Neural cell (in vitro differentiated cells): ENCODE data around the gene JMJD8. TPM values are rescaled to one million over a fixed set of nuclear protein-coding genes. Genes with fewer than 3 reads are reported as not detected.

Experiments used
- H2AFZ ChIP-seq: fragments of 200-600, 300-800 bp; sonication (generic), shearing (Covaris generic); 2 replicates; pipeline ENCODE4 v1.6.0; 2014; ENCODE audit warnings: low read depth, mild to moderate bottlenecking, antibody characterized with exemption, low read length, moderate library complexity
- H3F3A ChIP-seq: fragments of 200-600 bp; shearing (Covaris generic); 2 replicates; pipeline ENCODE4 v1.6.1; 2016; ENCODE audit warnings: mild to moderate bottlenecking, moderate library complexity, mixed read lengths, antibody characterized with exemption, low read length; ENCODE audit not compliant: insufficient read depth, poor library complexity, severe bottlenecking
- H3K27ac ChIP-seq: fragments of 200-600, 300-800 bp; sonication (generic), shearing (Covaris generic); 2 replicates; pipeline ENCODE4 v1.5.1; 2014; ENCODE audit warnings: mild to moderate bottlenecking, low read length, moderate library complexity
- H3K27me3 ChIP-seq: fragments of 300-800, 200-600 bp; sonication (generic), shearing (Covaris generic); 2 replicates; pipeline ENCODE4 v1.6.0; 2014; ENCODE audit warnings: mild to moderate bottlenecking, low read depth, low read length, moderate library complexity; ENCODE audit not compliant: insufficient read depth
- H3K36me3 ChIP-seq: fragments of 300-800, 200-600 bp; sonication (generic), shearing (Covaris generic); 2 replicates; pipeline ENCODE4 v1.5.1; 2014; ENCODE audit warnings: mild to moderate bottlenecking, antibody characterized with exemption, low read length, moderate library complexity; ENCODE audit not compliant: insufficient read depth
- H3K4me2 ChIP-seq: fragments of 300-800, 200-600 bp; sonication (generic), shearing (Covaris generic); 2 replicates; pipeline ENCODE4 v1.6.0; 2014; ENCODE audit warnings: mild to moderate bottlenecking, low read length
- H3K4me3 ChIP-seq: fragments of 300-800, 200-600 bp; sonication (generic), shearing (Covaris generic); 2 replicates; pipeline ENCODE4 v1.5.1; 2014; ENCODE audit warnings: mild to moderate bottlenecking, low read length, moderate library complexity
- H3K79me2 ChIP-seq: fragments of 200-600 bp; shearing (Covaris generic); replicated peaks from 2 replicates; pipeline ENCODE4 v1.6.0; 2014; ENCODE audit warnings: mild to moderate bottlenecking, low read length, moderate library complexity; ENCODE audit not compliant: insufficient read depth
- H3K9ac ChIP-seq: fragments of 300-800, 200-600 bp; sonication (generic), shearing (Covaris generic); 2 replicates; pipeline ENCODE4 v1.6.1; 2016; ENCODE audit warnings: mild to moderate bottlenecking, low read length, mixed read lengths
- H3K9me2 ChIP-seq: fragments of 200-600 bp; shearing (Covaris generic); 2 replicates; pipeline ENCODE4 v1.6.1; 2016; ENCODE audit warnings: mild to moderate bottlenecking, low read length, mixed read lengths; ENCODE audit not compliant: insufficient read depth
- H3K9me3 ChIP-seq: fragments of 200-600, 300-800 bp; sonication (generic), shearing (Covaris generic); 2 replicates; pipeline ENCODE4 v1.6.1; 2016; ENCODE audit warnings: mild to moderate bottlenecking, mixed run types, low read length, moderate library complexity, mixed read lengths
- H4K20me1 ChIP-seq: fragments of 200-600 bp; shearing (Covaris generic); 2 replicates; pipeline ENCODE4 v1.6.1; 2016; ENCODE audit warnings: mild to moderate bottlenecking, mixed run types; ENCODE audit not compliant: insufficient read depth
- EP300 ChIP-seq: fragments of 450-650 bp; conservative IDR thresholded peaks from 2 replicates; pipeline ENCODE4 v1.6.1; 2014; ENCODE audit warnings: antibody characterized with exemption, mild to moderate bottlenecking, moderate library complexity; ENCODE audit not compliant: poor library complexity, severe bottlenecking
- EZH2 ChIP-seq: fragments of 200-600, 300-800 bp; shearing (Covaris generic), sonication (generic); IDR thresholded peaks from 2 replicates; pipeline ENCODE4 v1.6.1; 2014; ENCODE audit warnings: antibody characterized with exemption, low read length, borderline replicate concordance, mild to moderate bottlenecking; ENCODE audit not compliant: insufficient read depth, poor library complexity, severe bottlenecking
- MXI1 ChIP-seq: fragments of 450-650 bp; conservative IDR thresholded peaks from 2 replicates; pipeline ENCODE4 v1.6.1; 2014; ENCODE audit warnings: antibody characterized with exemption, mild to moderate bottlenecking; ENCODE audit not compliant: poor library complexity, severe bottlenecking
- POLR2AphosphoS5 ChIP-seq: IDR thresholded peaks from 2 replicates; pipeline ENCODE4 v1.6.1; 2012
- RAD21 ChIP-seq: fragments of 450-650 bp; conservative IDR thresholded peaks from 2 replicates; pipeline ENCODE4 v1.6.1; 2014; ENCODE audit warnings: antibody characterized with exemption, mild to moderate bottlenecking, moderate library complexity
- REST ChIP-seq: IDR thresholded peaks from 2 replicates; pipeline ENCODE4 v1.6.1; 2012; ENCODE audit warnings: borderline replicate concordance
- SMC3 ChIP-seq: fragments of 450-650 bp; conservative IDR thresholded peaks from 2 replicates; pipeline ENCODE4 v1.6.1; 2014; ENCODE audit warnings: antibody characterized with exemption, mild to moderate bottlenecking, moderate library complexity; ENCODE audit not compliant: poor library complexity
- TAF1 ChIP-seq: IDR thresholded peaks from 2 replicates; pipeline ENCODE4 v1.6.1; 2012; ENCODE audit warnings: low read depth
- polyA plus RNA-seq: library from polyadenylated mRNA; depleted of rRNA; stranded (reverse); fragments of >200 nt; gene quantifications from 2 replicates; pipeline ENCODE4 v1.2.3, GENCODE V29; 2014
- TF ChIP-seq, protein P1 (sequence below): fragments of 450-650 bp; IDR thresholded peaks from 2 replicates; pipeline ENCODE4 v1.5.1; 2014; ENCODE audit warnings: antibody characterized with exemption, mild to moderate bottlenecking, moderate library complexity; ENCODE audit not compliant: poor library complexity, severe bottlenecking

The JMJD8 gene
- polyA plus RNA-seq, 1 donor from 2014 or later, result 44.7 TPM

DNA sequence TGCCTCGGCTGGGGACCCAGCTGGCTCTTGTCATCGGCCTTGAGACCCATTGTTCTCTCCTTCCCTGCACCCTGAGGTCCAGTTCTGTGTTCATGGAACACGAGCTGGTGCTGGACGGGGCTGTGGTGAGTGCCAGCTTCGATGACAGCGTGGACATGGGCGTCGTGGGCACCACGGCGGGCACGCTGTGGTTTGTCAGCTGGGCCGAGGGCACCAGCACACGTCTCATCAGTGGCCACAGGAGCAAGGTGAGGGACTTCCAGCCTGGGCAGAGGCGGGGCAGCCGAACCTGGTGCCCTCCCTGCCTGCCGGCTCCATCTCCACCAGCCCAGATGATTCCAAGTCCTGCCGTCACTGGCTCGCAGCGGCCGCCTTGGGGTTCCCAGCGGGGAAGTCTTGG lies 21.5 kb downstream of the JMJD8 start:
- Histone ChIP-seq H3K4me3 (no peak overlapping the region), H3K27me3 (no peaks in the 10 kb centered on the region), H3F3A (no peaks in the 10 kb centered on the region), H3K9ac (no peak overlapping the region), H3K9me2 (no peaks in the 10 kb centered on the region), H3K4me2 (no peak overlapping the region), H3K9me3 (no peaks in the 10 kb centered on the region), H3K36me3 (no peaks in the 10 kb centered on the region), H3K79me2 (no peaks in the 10 kb centered on the region), H3K27ac (no peak overlapping the region), H4K20me1 (no peaks in the 10 kb centered on the region), H2AFZ (no peak overlapping the region)
- TF ChIP-seq, protein P1, sequence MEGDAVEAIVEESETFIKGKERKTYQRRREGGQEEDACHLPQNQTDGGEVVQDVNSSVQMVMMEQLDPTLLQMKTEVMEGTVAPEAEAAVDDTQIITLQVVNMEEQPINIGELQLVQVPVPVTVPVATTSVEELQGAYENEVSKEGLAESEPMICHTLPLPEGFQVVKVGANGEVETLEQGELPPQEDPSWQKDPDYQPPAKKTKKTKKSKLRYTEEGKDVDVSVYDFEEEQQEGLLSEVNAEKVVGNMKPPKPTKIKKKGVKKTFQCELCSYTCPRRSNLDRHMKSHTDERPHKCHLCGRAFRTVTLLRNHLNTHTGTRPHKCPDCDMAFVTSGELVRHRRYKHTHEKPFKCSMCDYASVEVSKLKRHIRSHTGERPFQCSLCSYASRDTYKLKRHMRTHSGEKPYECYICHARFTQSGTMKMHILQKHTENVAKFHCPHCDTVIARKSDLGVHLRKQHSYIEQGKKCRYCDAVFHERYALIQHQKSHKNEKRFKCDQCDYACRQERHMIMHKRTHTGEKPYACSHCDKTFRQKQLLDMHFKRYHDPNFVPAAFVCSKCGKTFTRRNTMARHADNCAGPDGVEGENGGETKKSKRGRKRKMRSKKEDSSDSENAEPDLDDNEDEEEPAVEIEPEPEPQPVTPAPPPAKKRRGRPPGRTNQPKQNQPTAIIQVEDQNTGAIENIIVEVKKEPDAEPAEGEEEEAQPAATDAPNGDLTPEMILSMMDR, result no peak

DNA sequence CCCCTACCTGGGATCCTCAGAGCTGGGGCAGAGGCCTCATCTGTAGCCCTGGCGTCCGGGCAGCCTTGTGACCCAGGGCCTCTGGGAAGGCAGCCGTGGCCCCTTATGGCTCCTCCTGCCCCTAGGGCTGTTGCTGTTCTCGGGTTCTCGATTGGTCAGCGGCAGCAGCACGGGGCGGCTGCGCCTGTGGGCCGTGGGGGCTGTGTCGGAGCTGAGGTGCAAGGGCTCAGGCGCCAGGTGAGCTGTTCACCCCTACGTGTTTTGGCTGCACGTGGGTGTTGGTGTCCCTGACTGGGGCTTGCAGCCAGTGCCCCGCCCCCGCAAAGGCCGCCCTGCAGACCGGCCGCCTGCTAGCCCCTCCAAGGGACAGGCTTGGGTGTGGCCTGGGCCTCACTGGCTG lies 22.0 kb downstream of the JMJD8 start:
- H3K27ac ChIP-seq, result no peak overlapping the region
- H4K20me1 ChIP-seq, result no peaks in the 10 kb centered on the region
- TF ChIP-seq MXI1 (no peak), REST (no peak), EZH2 (no peak), RAD21 (no peak), TAF1 (no peak), EP300 (no peak), SMC3 (no peak), POLR2AphosphoS5 (no peak)
- TF ChIP-seq, protein P1, result no peak
- no peaks in the 10 kb centered on the region for H3K9me3 ChIP-seq
- no peak overlapping the region for H2AFZ ChIP-seq
- H3K9ac ChIP-seq, result no peak overlapping the region
- no peak overlapping the region for H3K4me3 ChIP-seq
- H3F3A ChIP-seq, result no peaks in the 10 kb centered on the region
- no peaks in the 10 kb centered on the region for H3K9me2 ChIP-seq
- H3K79me2 ChIP-seq, result no peaks in the 10 kb centered on the region
- no peaks in the 10 kb centered on the region for H3K27me3 ChIP-seq
- no peak overlapping the region for H3K4me2 ChIP-seq
- H3K36me3 ChIP-seq, result no peaks in the 10 kb centered on the region
